H9 (cell line): ENCODE results near the gene SLC22A15. TPM values are rescaled to one million over a fixed set of nuclear protein-coding genes. Genes with fewer than 3 reads are reported as not detected.

Source experiments
- DNase-seq: peaks from one replicate; pipeline ENCODE4 v3.0.0-alpha.2; 2017
- H2AFZ ChIP-seq: one replicate; pipeline ENCODE4 v1.6.1; 2013; ENCODE audit warnings: mild to moderate bottlenecking, low read length, control low read depth, moderate library complexity
- H2AK5ac ChIP-seq: 2 replicates; pipeline ENCODE4 v1.6.1; 2013; ENCODE audit warnings: low read length, control low read depth, mixed read lengths; ENCODE audit not compliant: insufficient read length
- H2BK120ac ChIP-seq: one replicate; pipeline ENCODE4 v1.6.1; 2013; ENCODE audit warnings: low read depth, mild to moderate bottlenecking, low read length, control low read depth, inconsistent platforms; ENCODE audit not compliant: poor library complexity, severe bottlenecking
- H2BK12ac ChIP-seq: 2 replicates; pipeline ENCODE4 v1.6.1; 2013; ENCODE audit warnings: low read length, control low read depth, mixed read lengths, low read depth; ENCODE audit not compliant: insufficient read length
- H2BK15ac ChIP-seq: 2 replicates; pipeline ENCODE4 v1.6.1; 2013; ENCODE audit warnings: low read depth, low read length, control low read depth
- H2BK20ac ChIP-seq: one replicate; pipeline ENCODE4 v1.6.1; 2013; ENCODE audit warnings: low read depth, mild to moderate bottlenecking, low read length, control low read depth, inconsistent platforms; ENCODE audit not compliant: poor library complexity, severe bottlenecking
- H2BK5ac ChIP-seq: 2 replicates; pipeline ENCODE4 v1.6.1; 2013; ENCODE audit warnings: low read length, control low read depth, mixed read lengths; ENCODE audit not compliant: insufficient read length
- H3K14ac ChIP-seq: 2 replicates; pipeline ENCODE4 v1.6.1; 2013; ENCODE audit warnings: low read length, control low read depth; ENCODE audit not compliant: insufficient read depth
- H3K18ac ChIP-seq: 2 replicates; pipeline ENCODE4 v1.6.1; 2013; ENCODE audit warnings: low read depth, mild to moderate bottlenecking, mixed read lengths, low read length, control low read depth; ENCODE audit not compliant: insufficient read length
- H3K23ac ChIP-seq: 2 replicates; pipeline ENCODE4 v1.6.1; 2013; ENCODE audit warnings: low read length, control low read depth, mixed read lengths, low read depth; ENCODE audit not compliant: insufficient read length
- H3K23me2 ChIP-seq: 2 replicates; pipeline ENCODE4 v1.6.1; 2013; ENCODE audit warnings: low read depth, mild to moderate bottlenecking, mixed read lengths, low read length, control low read depth; ENCODE audit not compliant: insufficient read length, poor library complexity, severe bottlenecking
- H3K27ac ChIP-seq: 2 replicates; pipeline ENCODE4 v1.5.1; 2013; ENCODE audit warnings: low read length, control low read depth, mixed read lengths, low read depth; ENCODE audit not compliant: insufficient read length
- H3K27me3 ChIP-seq: 2 replicates; pipeline ENCODE4 v1.6.1; 2013; ENCODE audit warnings: low read length, control low read depth, inconsistent platforms; ENCODE audit not compliant: insufficient read depth
- H3K4ac ChIP-seq: 2 replicates; pipeline ENCODE4 v1.6.1; 2013; ENCODE audit warnings: low read depth, mild to moderate bottlenecking, control low read depth, inconsistent platforms, low read length, moderate library complexity
- H3K4me1 ChIP-seq: 2 replicates; pipeline ENCODE4 v1.6.1; 2013; ENCODE audit warnings: low read length, control low read depth, inconsistent platforms; ENCODE audit not compliant: insufficient read depth
- H3K4me2 ChIP-seq: 2 replicates; pipeline ENCODE4 v1.6.1; 2013; ENCODE audit warnings: low read length, control low read depth, mixed read lengths; ENCODE audit not compliant: insufficient read length, insufficient read depth
- H3K56ac ChIP-seq: 2 replicates; pipeline ENCODE4 v1.6.1; 2013; ENCODE audit warnings: low read depth, mild to moderate bottlenecking, mixed read lengths, low read length, control low read depth; ENCODE audit not compliant: insufficient read length
- H3K79me1 ChIP-seq: 2 replicates; pipeline ENCODE4 v1.6.1; 2013; ENCODE audit warnings: low read depth, mild to moderate bottlenecking, moderate library complexity, low read length, control low read depth, inconsistent platforms; ENCODE audit not compliant: insufficient read depth, poor library complexity, severe bottlenecking
- H3K79me2 ChIP-seq: 2 replicates; pipeline ENCODE4 v1.6.1; 2013; ENCODE audit warnings: low read length, control low read depth, inconsistent platforms; ENCODE audit not compliant: insufficient read depth
- H3K9ac ChIP-seq: 2 replicates; pipeline ENCODE4 v1.6.1; 2013; ENCODE audit warnings: low read length, control low read depth, mixed read lengths; ENCODE audit not compliant: insufficient read length; ENCODE audit errors: extremely low read depth
- H3K9me3 ChIP-seq: one replicate; pipeline ENCODE4 v1.6.1; 2013; ENCODE audit warnings: low read depth, low read length, inconsistent platforms; ENCODE audit not compliant: control insufficient read depth
- H3T11ph ChIP-seq: one replicate; pipeline ENCODE4 v1.6.1; 2013; ENCODE audit warnings: mild to moderate bottlenecking, low read length, control low read depth, inconsistent platforms
- H4K20me1 ChIP-seq: one replicate; pipeline ENCODE4 v1.6.1; 2013; ENCODE audit not compliant: control insufficient read depth, insufficient read length, insufficient read depth
- H4K5ac ChIP-seq: 2 replicates; pipeline ENCODE4 v1.6.1; 2013; ENCODE audit warnings: low read depth, mild to moderate bottlenecking, mixed read lengths, low read length, control low read depth; ENCODE audit not compliant: insufficient read length
- H4K8ac ChIP-seq: replicated peaks from 2 replicates; pipeline ENCODE4 v1.6.1; 2013; ENCODE audit warnings: low read length, control low read depth, mixed read lengths, low read depth; ENCODE audit not compliant: insufficient read length
- H4K91ac ChIP-seq: 2 replicates; pipeline ENCODE4 v1.6.1; 2013; ENCODE audit warnings: low read depth, mild to moderate bottlenecking, moderate library complexity, mixed read lengths, low read length, control low read depth; ENCODE audit not compliant: insufficient read length
- H3K27ac Mint-ChIP-seq, 3 experiments: 2 replicates in 2 of 3; 3 replicates in 1 of 3; pipeline ENCODE4 v1.8.0; 2020 to 2021; ENCODE audit warnings: mixed read lengths in 3 of 3, mild to moderate bottlenecking in 1 of 3, moderate library complexity in 1 of 3
- H3K27me3 Mint-ChIP-seq: 2 replicates; pipeline ENCODE4 v1.8.0; 2021; ENCODE audit warnings: low read depth, mild to moderate bottlenecking, moderate library complexity, mixed read lengths
- H3K36me3 Mint-ChIP-seq, 3 experiments: 2 replicates in 2 of 3; 3 replicates in 1 of 3; pipeline ENCODE4 v1.8.0; 2020 to 2021; ENCODE audit warnings: low read depth in 3 of 3, mixed read lengths in 3 of 3; ENCODE audit not compliant: insufficient read depth in 1 of 3
- H3K4me1 Mint-ChIP-seq, 2 experiments: 2 replicates each; pipeline ENCODE4 v1.8.0; 2020; ENCODE audit warnings: mixed read lengths in 2 of 2
- H3K4me3 Mint-ChIP-seq, 2 experiments: 2 replicates in 1 of 2; 3 replicates in 1 of 2; pipeline ENCODE4 v1.8.0; 2020 to 2021; ENCODE audit warnings: mild to moderate bottlenecking in 2 of 2, mixed read lengths in 2 of 2, moderate library complexity in 1 of 2
- H3K9me3 Mint-ChIP-seq, 2 experiments: 2 replicates in 1 of 2; 3 replicates in 1 of 2; pipeline ENCODE4 v1.8.0; 2020; ENCODE audit warnings: mild to moderate bottlenecking in 2 of 2, mixed read lengths in 2 of 2, moderate library complexity in 1 of 2
- WGBS: extraction: QIAGEN DNeasy Blood & Tissue Kit; methylation state at CpG from one replicate; pipeline ENCODE4 v1.1.7; 2013; ENCODE audit warnings: missing lambda C conversion rate, low lambda C conversion rate, mixed read lengths; ENCODE audit not compliant: insufficient read length; ENCODE audit errors: extremely low coverage; 5-methylcytosine and 5-hydroxymethylcytosine counted together
- total RNA-seq: library from RNA; stranded (reverse); gene quantifications from 2 replicates; pipeline ENCODE4 v1.2.1, GENCODE V29; 2021
- TF ChIP-seq, protein P1 (sequence below): fragments of 200-600 bp; sonication (generic); conservative IDR thresholded peaks from 3 replicates; pipeline ENCODE4 v1.8.0; 2021; ENCODE audit warnings: antibody characterized with exemption, mild to moderate bottlenecking

Gene SLC22A15
- total RNA-seq, 1 experiment from 2014 or later: 3.2 TPM

DNA sequence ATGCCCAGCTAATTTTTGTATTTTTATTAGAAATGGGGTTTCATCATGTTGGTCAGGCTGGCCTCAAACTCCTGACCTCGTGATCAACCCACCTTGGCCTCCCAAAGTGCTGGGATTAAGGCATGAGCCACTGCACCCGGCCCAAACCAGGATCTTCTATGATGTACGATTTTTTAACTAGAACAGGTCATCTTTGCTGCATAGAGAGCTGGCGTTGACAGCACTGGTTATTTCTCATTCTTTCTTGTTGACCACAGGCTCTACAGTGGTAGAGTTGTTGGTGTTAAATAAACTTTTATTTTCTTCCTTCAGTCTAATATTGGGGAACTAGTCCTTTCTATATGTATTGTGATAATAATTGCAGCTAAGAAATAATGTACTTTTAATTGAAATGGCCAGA lies 131.1 kb downstream of the SLC22A15 start:
- Histone ChIP-seq H3K18ac (no peak overlapping the region), H3K4ac (no peak overlapping the region), H2BK20ac (no peak overlapping the region), H3K23ac (no peak overlapping the region), H3K9me3 (no peaks in the 10 kb centered on the region), H3K4me1 (no peaks in the 10 kb centered on the region), H3K79me2 (no peaks in the 10 kb centered on the region), H2BK5ac (no peak overlapping the region), H2AFZ (no peak overlapping the region), H3K27me3 (no peaks in the 10 kb centered on the region), H3K9ac (no peak overlapping the region), H3K27ac (no peak overlapping the region), H2BK12ac (no peak overlapping the region), H4K20me1 (no peaks in the 10 kb centered on the region), H3K79me1 (no peaks in the 10 kb centered on the region), H4K91ac (no peak overlapping the region), H3K56ac (no peak overlapping the region), H4K8ac (no peak overlapping the region), H2AK5ac (no peak overlapping the region), H2BK15ac (no peak overlapping the region), H3K23me2 (no peaks in the 10 kb centered on the region), H2BK120ac (no peak overlapping the region), H4K5ac (no peak overlapping the region), H3K14ac (no peak overlapping the region), H3T11ph (no peak overlapping the region), H3K4me2 (no peak overlapping the region)
- Mint-ChIP-seq H3K4me3 (no peak overlapping the region), H3K4me1 (peaks cover 2 to 3% of the 10 kb centered on the region in 2 experiments; a peak in 3 of 4 replicates), H3K36me3 (no peaks in the 10 kb centered on the region), H3K9me3 (no peaks in the 10 kb centered on the region), H3K27me3 (no peaks in the 10 kb centered on the region; the same call in 1 of the 2 replicates), H3K27ac (no peak overlapping the region)
- TF ChIP-seq, protein P1, sequence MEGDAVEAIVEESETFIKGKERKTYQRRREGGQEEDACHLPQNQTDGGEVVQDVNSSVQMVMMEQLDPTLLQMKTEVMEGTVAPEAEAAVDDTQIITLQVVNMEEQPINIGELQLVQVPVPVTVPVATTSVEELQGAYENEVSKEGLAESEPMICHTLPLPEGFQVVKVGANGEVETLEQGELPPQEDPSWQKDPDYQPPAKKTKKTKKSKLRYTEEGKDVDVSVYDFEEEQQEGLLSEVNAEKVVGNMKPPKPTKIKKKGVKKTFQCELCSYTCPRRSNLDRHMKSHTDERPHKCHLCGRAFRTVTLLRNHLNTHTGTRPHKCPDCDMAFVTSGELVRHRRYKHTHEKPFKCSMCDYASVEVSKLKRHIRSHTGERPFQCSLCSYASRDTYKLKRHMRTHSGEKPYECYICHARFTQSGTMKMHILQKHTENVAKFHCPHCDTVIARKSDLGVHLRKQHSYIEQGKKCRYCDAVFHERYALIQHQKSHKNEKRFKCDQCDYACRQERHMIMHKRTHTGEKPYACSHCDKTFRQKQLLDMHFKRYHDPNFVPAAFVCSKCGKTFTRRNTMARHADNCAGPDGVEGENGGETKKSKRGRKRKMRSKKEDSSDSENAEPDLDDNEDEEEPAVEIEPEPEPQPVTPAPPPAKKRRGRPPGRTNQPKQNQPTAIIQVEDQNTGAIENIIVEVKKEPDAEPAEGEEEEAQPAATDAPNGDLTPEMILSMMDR: no peak
- WGBS: no CpG with 5 or more reads among the region's 4 CpGs
- DNase-seq: no peak
